K562 (cell line): ENCODE measurements around the gene PPARD. TPM values are rescaled to one million over a fixed set of nuclear protein-coding genes. Genes with fewer than 3 reads are reported as not detected.

Experiments used
- ATAC-seq: fragments of 200-7000 bp; cut with Tn5 transposase; 3 replicates; pipeline ENCODE4 v1.9.1; 2020; ENCODE audit warnings: moderate library complexity
- BruUV-seq: library from RNA; stranded (reverse); fragments of 400-500 nt; replicated peaks from 2 replicates; lab custom pipeline; 2021; lab: Mats Ljungman, UMichigan
- CTCF ChIA-PET: fragments of 300-600 bp; formaldehyde crosslinking; extraction: SDS; loops from one replicate; lab custom pipeline; 2021; ENCODE audit warnings: low intra/inter-chr PET ratio; lab: Yijun Ruan, JAX
- POLR2A ChIA-PET: fragments of 300-600, 350-650 bp; sonication (Branson Sonifier 250); formaldehyde crosslinking; extraction: SDS; loops from one replicate; lab custom pipeline; 2021; ENCODE audit warnings: antibody characterized with exemption, inconsistent platforms; lab: Yijun Ruan, JAX
- DNase-seq, 4 experiments: peaks; one replicate each; pipeline versions ENCODE4 v3.0.0 to v3.0.0-alpha.2; 2011 to 2018; ENCODE audit warnings: low spot score in 3 of 4, mixed read lengths in 3 of 4; ENCODE audit errors: extremely low read depth in 1 of 4
- FAIRE-seq: peaks from 2 replicates; lab custom pipeline; 2011; peaks lifted over from hg19 to GRCh38; lab: Jason Lieb, UNC
- H2AFZ ChIP-seq: 2 replicates; pipeline ENCODE4 v1.6.0; 2011; ENCODE audit warnings: low read depth, low read length, control low read depth, inconsistent platforms
- H3K27ac ChIP-seq: fragments of 200-600 bp; 3 replicates; pipeline ENCODE4 v1.8.0; 2011; ENCODE audit warnings: low read depth, mild to moderate bottlenecking, control low read depth, inconsistent platforms, low read length, moderate library complexity, mixed read lengths; ENCODE audit errors: extremely low read depth
- H3K27me3 ChIP-seq, 2 experiments: fragments of 300-600 bp in 1 of 2; 2 replicates in 1 of 2; 3 replicates in 1 of 2; pipeline versions ENCODE4 v1.6.0 to v1.8.0; 2011; ENCODE audit warnings: inconsistent platforms in 2 of 2, low read length in 2 of 2, mild to moderate bottlenecking in 1 of 2, mixed read lengths in 1 of 2, moderate library complexity in 1 of 2; ENCODE audit not compliant: control insufficient read depth in 2 of 2, insufficient read depth in 2 of 2
- H3K36me3 ChIP-seq: fragments of 300-600 bp; 3 replicates; pipeline ENCODE4 v1.8.0; 2011; ENCODE audit warnings: mild to moderate bottlenecking, low read length, inconsistent platforms; ENCODE audit not compliant: control insufficient read depth, insufficient read depth
- H3K4me1 ChIP-seq, 2 experiments: fragments of 200-600 bp in 1 of 2; replicated peaks in 1 of 2; 2 replicates in 1 of 2; 3 replicates in 1 of 2; pipeline versions ENCODE4 v1.5.1 to v1.8.0; 2011; ENCODE audit warnings: inconsistent platforms in 2 of 2, low read length in 2 of 2, mild to moderate bottlenecking in 1 of 2, mixed read lengths in 1 of 2, moderate library complexity in 1 of 2; ENCODE audit not compliant: control insufficient read depth in 2 of 2, insufficient read depth in 2 of 2
- H3K4me2 ChIP-seq: 2 replicates; pipeline ENCODE4 v1.6.1; 2011; ENCODE audit warnings: low read length, control low read depth, inconsistent platforms, mixed read lengths; ENCODE audit not compliant: insufficient read depth
- H3K4me3 ChIP-seq: fragments of 200-600 bp; sonication (generic), shearing (Covaris generic); 2 replicates; pipeline ENCODE4 v1.5.1; 2016; ENCODE audit warnings: control low read depth, inconsistent platforms
- H3K79me2 ChIP-seq: fragments of 200-600 bp; 3 replicates; pipeline ENCODE4 v1.8.0; 2011; ENCODE audit warnings: low read length, inconsistent platforms; ENCODE audit not compliant: control insufficient read depth, insufficient read depth
- H3K9ac ChIP-seq, 2 experiments: 2 replicates each; pipeline versions ENCODE4 v1.6.0 to v1.6.1; 2011; ENCODE audit warnings: low read depth in 2 of 2, low read length in 2 of 2, control low read depth in 1 of 2, inconsistent platforms in 1 of 2, mild to moderate bottlenecking in 1 of 2, mixed read lengths in 1 of 2; ENCODE audit not compliant: insufficient read depth in 1 of 2
- H3K9me1 ChIP-seq: one replicate; pipeline ENCODE4 v1.6.0; 2011; ENCODE audit warnings: inconsistent platforms, mild to moderate bottlenecking, low read length, moderate library complexity; ENCODE audit not compliant: control insufficient read depth, insufficient read depth
- H3K9me3 ChIP-seq: replicated peaks from 2 replicates; pipeline ENCODE4 v1.5.1; 2011; ENCODE audit warnings: low read depth, low read length, inconsistent platforms; ENCODE audit not compliant: control insufficient read depth, insufficient read depth
- H4K20me1 ChIP-seq: replicated peaks from 2 replicates; pipeline ENCODE4 v1.6.1; 2011; ENCODE audit warnings: low read length, inconsistent platforms, mixed read lengths; ENCODE audit not compliant: control insufficient read depth, insufficient read depth
- CEBPB ChIP-seq: fragments of 450-650 bp; IDR thresholded peaks from 2 replicates; pipeline ENCODE4 v1.6.1; 2016; ENCODE audit warnings: missing genetic modification characterization, missing compliant biosample characterization
- HOXB6 ChIP-seq: fragments of 250-450 bp; sonication (Bioruptor Pico); IDR thresholded peaks from 2 replicates; pipeline ENCODE4 v1.5.1; 2022; ENCODE audit warnings: mild to moderate bottlenecking, borderline replicate concordance
- KAT7 ChIP-seq: sonication (generic); formaldehyde crosslinking; IDR thresholded peaks from 2 replicates; pipeline ENCODE4 v1.8.0; 2022; ENCODE audit warnings: missing genetic modification reagents, mild to moderate bottlenecking, borderline replicate concordance
- KDM1A ChIP-seq, 2 experiments: fragments of 450-650 bp; IDR thresholded peaks; 2 replicates each; pipeline ENCODE4 v1.6.1; 2016; ENCODE audit warnings: mild to moderate bottlenecking in 2 of 2
- RAD21 ChIP-seq, 2 experiments: fragments of 250-450 bp in 1 of 2; fragments of 450-650 bp in 1 of 2; sonication (Bioruptor Pico) in 1 of 2; formaldehyde crosslinking in 1 of 2; IDR thresholded peaks in 1 of 2; conservative IDR thresholded peaks in 1 of 2; 2 replicates each; pipeline versions ENCODE4 v1.4.0 to v1.8.0; 2020 to 2022; ENCODE audit warnings: mild to moderate bottlenecking in 2 of 2, moderate library complexity in 1 of 2
- SUPT5H ChIP-seq: fragments of 450-650 bp; IDR thresholded peaks from 2 replicates; pipeline ENCODE4 v1.6.1; 2016
- TAF15 ChIP-seq: fragments of 200-400 bp; formaldehyde crosslinking; IDR thresholded peaks from 2 replicates; pipeline ENCODE4 v1.6.1; 2017; ENCODE audit warnings: mild to moderate bottlenecking, low read depth, low read length, moderate library complexity
- WGBS: fragments of 100-300 bp; shearing (Covaris generic); methylation state at CpG from one replicate; pipeline ENCODE4 v1.1.6; 2016; ENCODE audit warnings: low coverage, mixed read lengths; ENCODE audit not compliant: insufficient coverage; ENCODE audit errors: missing lambda C conversion rate; 5-methylcytosine and 5-hydroxymethylcytosine counted together
- in situ Hi-C: fragments of 300-500 bp; cut with MboI; formaldehyde crosslinking; loops from 4 replicates; pipeline ENCODE4 v1.15.0; 2018; ENCODE audit warnings: inconsistent platforms, mixed read lengths
- intact Hi-C: fragments of 100-400 bp; cut with micrococcal nuclease; formaldehyde crosslinking; loops from 2 replicates; pipeline ENCODE4 v1.14.2; 2022
- polyA plus RNA-seq, 8 experiments: library from polyadenylated mRNA; depleted of rRNA in 4 of 8; stranded (reverse) in 5 of 8; unstranded in 3 of 8; fragments of >200 nt; fragmentation: Nextera tagmentation in 2 of 8; fragmentation: Illumina TruSeq in 1 of 8; extraction: Ambion mirVana in 2 of 8; extraction: Trizol in 1 of 8; gene quantifications; 2 replicates each; pipeline versions ENCODE4 v1.2.1 to v1.2.3, GENCODE V29; 2011 to 2014; ENCODE audit warnings: inconsistent platforms in 1 of 8, missing spikeins in 1 of 8
- total RNA-seq, 7 experiments: library from RNA; depleted of rRNA in 6 of 7; stranded (reverse); fragments of >200 nt in 6 of 7; fragmentation: Illumina TruSeq in 2 of 7; extraction: Trizol in 2 of 7; gene quantifications; 2 replicates each; pipeline versions ENCODE4 v1.2.1 to v1.2.3, GENCODE V29; 2011 to 2021; ENCODE audit warnings: low replicate concordance in 1 of 7
- TF ChIP-seq, protein P1 (sequence below): fragments of 450-650 bp; IDR thresholded peaks from 2 replicates; pipeline ENCODE4 v1.6.1; 2018; ENCODE audit not compliant: partially characterized antibody
- TF ChIP-seq, protein P2 (sequence below): fragments of 250-450 bp; sonication (Bioruptor Pico); IDR thresholded peaks from 2 replicates; pipeline ENCODE4 v1.4.0; 2020; ENCODE audit warnings: mild to moderate bottlenecking

PPARD gene
- total and polyA plus RNA-seq, 9 of the 15 experiments (the other 6 are each of a cell fraction or from before 2014, with no cell fraction given): 0.14 to 13.2 (median 3.8) TPM

DNA sequence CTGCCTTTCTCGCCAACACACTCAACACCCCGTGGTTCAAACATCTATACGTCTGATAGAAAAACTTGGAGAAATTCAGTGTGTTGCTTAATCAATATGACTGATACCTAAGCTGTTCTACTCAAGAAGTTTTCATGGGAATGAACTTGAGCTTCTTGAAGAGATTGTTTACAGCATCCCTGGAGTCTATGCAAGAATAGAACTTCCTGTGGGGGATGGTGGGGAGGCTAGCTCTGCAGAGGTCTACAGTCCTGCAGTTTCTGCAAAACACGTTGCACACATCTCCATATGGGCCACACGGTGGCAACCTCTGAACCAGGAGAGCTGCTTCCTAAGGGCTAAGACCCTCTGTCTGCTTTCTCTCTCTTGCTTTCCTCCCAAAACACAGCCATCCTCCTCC is 77.1 kb downstream of the PPARD start:
- Histone ChIP-seq H3K9ac (no peak overlapping the region), H3K4me3 (no peak overlapping the region), H3K4me1 (no peaks in the 10 kb centered on the region; a peak in 1 of 5 replicates), H3K36me3 (peaks cover 6% of the 10 kb centered on the region; the same call in 2 of the 3 replicates), H3K4me2 (no peak overlapping the region), H2AFZ (no peak overlapping the region), H3K27ac (no peak overlapping the region), H3K9me1 (no peaks in the 10 kb centered on the region), H3K9me3 (no peaks in the 10 kb centered on the region), H3K27me3 (no peaks in the 10 kb centered on the region), H3K79me2 (no peaks in the 10 kb centered on the region), H4K20me1 (no peaks in the 10 kb centered on the region)
- CTCF ChIA-PET: interaction anchor here (0.6 kb wide), 1 partner anchor 92 kb away, joined by 3 read pairs; no protein-coding TSS in a partner anchor
- peak in 3 of 4 experiments; percentile 36 to 52 (median 50) for DNase-seq
- peak; percentile 86 for ATAC-seq
- POLR2A ChIA-PET: interaction anchor here (0.6 to 1.8 kb wide), 7 partner anchors 8 to 531 kb away, joined by 3 to 6 read pairs (median 3); no protein-coding TSS in a partner anchor
- intact Hi-C loops: loop anchor here (1.0 kb wide), 1 partner anchor 30 kb away; no protein-coding TSS in a partner anchor
- 49% methylated on average over 5 of the region's 5 CpGs for WGBS
- in situ Hi-C loops: no loop called here
- peak; percentile 26 for FAIRE-seq
- no TSS peak for BruUV-seq
- TF ChIP-seq TAF15 (no peak), KAT7 (CRISPR knock-in tag) (no peak), SUPT5H (no peak), HOXB6 (CRISPR knock-in tag) (no peak), CEBPB (tag) (peak; percentile 18; the same call in 1 of the 2 replicates), RAD21 (CRISPR knock-in tag; conservative IDR thresholded peaks at IDR 0.05 in 1 of 2, IDR thresholded peaks at IDR 0.05 in 1 of 2) (peak in 1 of 2 experiments; percentile 49; a peak in 2 of 4 replicates), KDM1A (IDR thresholded peaks at IDR 0.05) (no peak)
- TF ChIP-seq, protein P1, sequence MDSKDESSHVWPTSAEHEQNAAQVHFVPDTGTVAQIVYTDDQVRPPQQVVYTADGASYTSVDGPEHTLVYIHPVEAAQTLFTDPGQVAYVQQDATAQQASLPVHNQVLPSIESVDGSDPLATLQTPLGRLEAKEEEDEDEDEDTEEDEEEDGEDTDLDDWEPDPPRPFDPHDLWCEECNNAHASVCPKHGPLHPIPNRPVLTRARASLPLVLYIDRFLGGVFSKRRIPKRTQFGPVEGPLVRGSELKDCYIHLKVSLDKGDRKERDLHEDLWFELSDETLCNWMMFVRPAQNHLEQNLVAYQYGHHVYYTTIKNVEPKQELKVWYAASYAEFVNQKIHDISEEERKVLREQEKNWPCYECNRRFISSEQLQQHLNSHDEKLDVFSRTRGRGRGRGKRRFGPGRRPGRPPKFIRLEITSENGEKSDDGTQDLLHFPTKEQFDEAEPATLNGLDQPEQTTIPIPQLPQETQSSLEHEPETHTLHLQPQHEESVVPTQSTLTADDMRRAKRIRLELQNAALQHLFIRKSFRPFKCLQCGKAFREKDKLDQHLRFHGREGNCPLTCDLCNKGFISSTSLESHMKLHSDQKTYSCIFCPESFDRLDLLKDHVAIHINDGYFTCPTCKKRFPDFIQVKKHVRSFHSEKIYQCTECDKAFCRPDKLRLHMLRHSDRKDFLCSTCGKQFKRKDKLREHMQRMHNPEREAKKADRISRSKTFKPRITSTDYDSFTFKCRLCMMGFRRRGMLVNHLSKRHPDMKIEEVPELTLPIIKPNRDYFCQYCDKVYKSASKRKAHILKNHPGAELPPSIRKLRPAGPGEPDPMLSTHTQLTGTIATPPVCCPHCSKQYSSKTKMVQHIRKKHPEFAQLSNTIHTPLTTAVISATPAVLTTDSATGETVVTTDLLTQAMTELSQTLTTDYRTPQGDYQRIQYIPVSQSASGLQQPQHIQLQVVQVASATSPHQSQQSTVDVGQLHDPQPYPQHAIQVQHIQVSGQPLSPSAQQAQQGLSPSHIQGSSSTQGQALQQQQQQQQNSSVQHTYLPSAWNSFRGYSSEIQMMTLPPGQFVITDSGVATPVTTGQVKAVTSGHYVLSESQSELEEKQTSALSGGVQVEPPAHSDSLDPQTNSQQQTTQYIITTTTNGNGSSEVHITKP: no peak
- TF ChIP-seq, protein P2, sequence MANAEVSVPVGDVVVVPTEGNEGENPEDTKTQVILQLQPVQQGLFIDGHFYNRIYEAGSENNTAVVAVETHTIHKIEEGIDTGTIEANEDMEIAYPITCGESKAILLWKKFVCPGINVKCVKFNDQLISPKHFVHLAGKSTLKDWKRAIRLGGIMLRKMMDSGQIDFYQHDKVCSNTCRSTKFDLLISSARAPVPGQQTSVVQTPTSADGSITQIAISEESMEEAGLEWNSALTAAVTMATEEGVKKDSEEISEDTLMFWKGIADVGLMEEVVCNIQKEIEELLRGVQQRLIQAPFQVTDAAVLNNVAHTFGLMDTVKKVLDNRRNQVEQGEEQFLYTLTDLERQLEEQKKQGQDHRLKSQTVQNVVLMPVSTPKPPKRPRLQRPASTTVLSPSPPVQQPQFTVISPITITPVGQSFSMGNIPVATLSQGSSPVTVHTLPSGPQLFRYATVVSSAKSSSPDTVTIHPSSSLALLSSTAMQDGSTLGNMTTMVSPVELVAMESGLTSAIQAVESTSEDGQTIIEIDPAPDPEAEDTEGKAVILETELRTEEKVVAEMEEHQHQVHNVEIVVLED (CRISPR knock-in tag): no peak
